Thyroid gland (tissue), 4 donors: Measurements from ENCODE around the gene GPC6. TPM values are rescaled to one million over a fixed set of nuclear protein-coding genes. Genes with fewer than 3 reads are reported as not detected.
A peak's percentile ranks its signal among the peaks of the same experiment; 100 is the strongest.
"Not testable (repeated sequence)": the region's sequence is repeated elsewhere in the genome, so short reads cannot be mapped to it uniquely, and the experiment has no call there.

Source experiments
- DNase-seq, 2 donors: peaks; one replicate each; pipeline ENCODE4 v3.0.0-alpha.2; 2019
- H3K27ac ChIP-seq, 3 donors: fragments of 200-600 bp; sonication (generic); 1 replicate in 2 of 3; 2 replicates in 1 of 3; pipeline ENCODE4 v1.5.1; 2016 to 2019; ENCODE audit warnings: mild to moderate bottlenecking in 1 of 3, moderate library complexity in 1 of 3
- H3K27me3 ChIP-seq: fragments of 200-600 bp; sonication (generic); one replicate; pipeline ENCODE4 v1.5.1; 2019
- H3K36me3 ChIP-seq, 2 donors: fragments of 200-600 bp; sonication (generic); one replicate each; pipeline ENCODE4 v1.5.1; 2016 to 2019
- H3K4me1 ChIP-seq, 2 donors: fragments of 200-600 bp; sonication (generic); one replicate each; pipeline ENCODE4 v1.5.1; 2017 to 2019
- H3K4me3 ChIP-seq, 3 donors: fragments of 200-600 bp; sonication (generic); replicated peaks in 1 of 3; 1 replicate in 2 of 3; 2 replicates in 1 of 3; pipeline ENCODE4 v1.5.1; 2016; ENCODE audit warnings: mild to moderate bottlenecking in 1 of 3
- H3K9me3 ChIP-seq: fragments of 200-600 bp; sonication (generic); one replicate; pipeline ENCODE4 v1.5.1; 2017
- POLR2A ChIP-seq, 2 donors: fragments of 450-650 bp; IDR thresholded peaks; one replicate each; pipeline ENCODE4 v1.6.1; 2017; ENCODE audit warnings: antibody characterized with exemption in 2 of 2, mild to moderate bottlenecking in 2 of 2, moderate library complexity in 1 of 2
- whole genome bisulfite sequencing, 2 donors: methylation state at CpG; one replicate each; pipeline ENCODE4 v1.1.5; 2017; 5-methylcytosine and 5-hydroxymethylcytosine counted together
- intact Hi-C: fragments of 100-400 bp; cut with DNase I; formaldehyde crosslinking; loops from one replicate; pipeline ENCODE4 v1.15.1; 2023
- total RNA-seq, 4 donors: library from RNA; depleted of rRNA; stranded (reverse); fragments of >200 nt; gene quantifications; one replicate each; pipeline ENCODE4 v1.2.3, GENCODE V29; 2016
- TF ChIP-seq, protein P1 (sequence below), 6 experiments: fragments of 200-600 bp in 3 of 6; fragments of 450-650 bp in 3 of 6; sonication (generic) in 3 of 6; IDR thresholded peaks; one replicate each; pipeline ENCODE4 v1.5.1; 2016 to 2019; ENCODE audit warnings: antibody characterized with exemption in 6 of 6, mild to moderate bottlenecking in 2 of 6, inconsistent platforms in 1 of 6, moderate library complexity in 1 of 6

GPC6 gene
- total RNA-seq, 4 donors from 2014 or later, result 2.8 to 13.4 (median 7.5) TPM

DNA sequence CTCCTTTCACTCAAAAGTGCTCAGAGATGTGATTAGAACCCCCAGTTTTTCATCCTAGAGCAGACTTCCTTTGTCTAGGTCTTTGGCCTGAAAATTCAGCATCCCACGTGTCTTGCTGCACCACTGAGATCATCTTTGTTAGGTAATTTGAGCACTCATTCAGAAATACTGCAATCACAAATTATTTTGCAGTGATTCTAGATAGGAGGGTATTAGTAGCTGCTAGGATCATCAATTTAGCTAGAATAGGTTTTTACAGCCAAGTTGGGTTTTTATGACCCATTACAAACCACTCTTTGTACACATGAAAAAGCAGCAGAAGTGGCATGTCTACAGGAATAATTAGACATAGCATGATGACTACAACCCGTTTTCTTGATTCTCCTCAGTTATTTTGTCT, 219.6 kb downstream of the GPC6 start:
- no peaks in the 10 kb centered on the region for H3K9me3 ChIP-seq
- no peak overlapping the region for H3K4me3 ChIP-seq
- TF ChIP-seq POLR2A (IDR thresholded peaks at IDR 0.05), result no peak
- TF ChIP-seq, protein P1, sequence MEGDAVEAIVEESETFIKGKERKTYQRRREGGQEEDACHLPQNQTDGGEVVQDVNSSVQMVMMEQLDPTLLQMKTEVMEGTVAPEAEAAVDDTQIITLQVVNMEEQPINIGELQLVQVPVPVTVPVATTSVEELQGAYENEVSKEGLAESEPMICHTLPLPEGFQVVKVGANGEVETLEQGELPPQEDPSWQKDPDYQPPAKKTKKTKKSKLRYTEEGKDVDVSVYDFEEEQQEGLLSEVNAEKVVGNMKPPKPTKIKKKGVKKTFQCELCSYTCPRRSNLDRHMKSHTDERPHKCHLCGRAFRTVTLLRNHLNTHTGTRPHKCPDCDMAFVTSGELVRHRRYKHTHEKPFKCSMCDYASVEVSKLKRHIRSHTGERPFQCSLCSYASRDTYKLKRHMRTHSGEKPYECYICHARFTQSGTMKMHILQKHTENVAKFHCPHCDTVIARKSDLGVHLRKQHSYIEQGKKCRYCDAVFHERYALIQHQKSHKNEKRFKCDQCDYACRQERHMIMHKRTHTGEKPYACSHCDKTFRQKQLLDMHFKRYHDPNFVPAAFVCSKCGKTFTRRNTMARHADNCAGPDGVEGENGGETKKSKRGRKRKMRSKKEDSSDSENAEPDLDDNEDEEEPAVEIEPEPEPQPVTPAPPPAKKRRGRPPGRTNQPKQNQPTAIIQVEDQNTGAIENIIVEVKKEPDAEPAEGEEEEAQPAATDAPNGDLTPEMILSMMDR (IDR thresholded peaks at IDR 0.05), result no peak
- H3K4me1 ChIP-seq, result no peaks in the 10 kb centered on the region
- no peaks in the 10 kb centered on the region for H3K36me3 ChIP-seq
- intact Hi-C loops, result no loop called here
- H3K27me3 ChIP-seq, result no peaks in the 10 kb centered on the region
- H3K27ac ChIP-seq, result no peak overlapping the region
- DNase-seq, result no peak
- WGBS, 2 donors, result 63 to 73% methylated on average over 2 of the region's 2 CpGs

DNA sequence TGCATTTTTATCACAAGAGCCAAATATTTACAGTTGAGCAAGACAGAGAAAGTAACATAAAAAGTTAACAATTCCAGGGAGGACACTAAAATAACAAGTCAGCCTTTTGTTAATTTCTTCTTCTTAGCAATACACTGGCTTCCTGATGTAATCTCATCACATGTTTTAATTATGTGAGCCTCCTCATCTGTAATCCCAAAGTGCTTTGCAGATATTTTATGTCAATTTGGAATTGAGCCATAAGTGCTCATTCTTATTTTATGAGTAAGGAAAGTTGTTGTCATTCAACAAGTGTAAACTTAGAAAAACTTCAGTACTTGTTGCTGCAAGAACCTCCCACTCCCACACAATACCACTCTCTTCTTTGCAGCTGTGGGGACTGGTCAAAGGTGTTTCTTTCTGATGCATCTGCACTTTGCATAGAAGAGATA, 223.6 kb downstream of the GPC6 start:
- TF ChIP-seq, protein P1 (IDR thresholded peaks at IDR 0.05), result no peak
- no peaks in the 10 kb centered on the region for H3K36me3 ChIP-seq
- H3K9me3 ChIP-seq, result no peaks in the 10 kb centered on the region
- H3K4me1 ChIP-seq, result no peaks in the 10 kb centered on the region
- no peak for DNase-seq
- intact Hi-C loops, result no loop called here
- H3K27me3 ChIP-seq, result no peaks in the 10 kb centered on the region
- no peak overlapping the region for H3K27ac ChIP-seq
- no peak overlapping the region for H3K4me3 ChIP-seq

DNA sequence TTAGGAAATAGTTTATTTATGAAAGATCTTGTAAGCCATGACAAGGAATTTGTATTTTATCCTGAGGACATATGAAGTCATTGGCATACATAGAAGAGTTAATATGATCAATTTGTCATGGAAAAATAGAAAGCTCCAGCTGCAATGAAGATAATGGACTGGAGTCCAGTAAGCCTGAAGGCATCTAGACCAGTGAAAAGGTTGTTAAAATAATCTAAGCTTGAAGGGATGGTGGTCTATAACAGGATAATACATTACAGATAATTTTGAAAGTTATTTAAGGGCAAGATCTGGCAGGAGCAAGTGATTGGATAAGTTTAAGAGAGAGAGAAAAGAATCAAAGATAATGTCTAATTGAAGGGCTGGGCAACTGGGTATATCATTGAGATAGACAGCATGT, 224.2 kb downstream of the GPC6 start:
- no peaks in the 10 kb centered on the region for H3K9me3 ChIP-seq
- no peak for DNase-seq
- intact Hi-C loops, result no loop called here
- H3K4me1 ChIP-seq, result no peaks in the 10 kb centered on the region
- H3K4me3 ChIP-seq, result no peak overlapping the region
- no peak for TF ChIP-seq POLR2A (IDR thresholded peaks at IDR 0.05)
- TF ChIP-seq, protein P1 (IDR thresholded peaks at IDR 0.05), result no peak
- H3K27me3 ChIP-seq, result no peaks in the 10 kb centered on the region
- no peak overlapping the region for H3K27ac ChIP-seq
- no peaks in the 10 kb centered on the region for H3K36me3 ChIP-seq

DNA sequence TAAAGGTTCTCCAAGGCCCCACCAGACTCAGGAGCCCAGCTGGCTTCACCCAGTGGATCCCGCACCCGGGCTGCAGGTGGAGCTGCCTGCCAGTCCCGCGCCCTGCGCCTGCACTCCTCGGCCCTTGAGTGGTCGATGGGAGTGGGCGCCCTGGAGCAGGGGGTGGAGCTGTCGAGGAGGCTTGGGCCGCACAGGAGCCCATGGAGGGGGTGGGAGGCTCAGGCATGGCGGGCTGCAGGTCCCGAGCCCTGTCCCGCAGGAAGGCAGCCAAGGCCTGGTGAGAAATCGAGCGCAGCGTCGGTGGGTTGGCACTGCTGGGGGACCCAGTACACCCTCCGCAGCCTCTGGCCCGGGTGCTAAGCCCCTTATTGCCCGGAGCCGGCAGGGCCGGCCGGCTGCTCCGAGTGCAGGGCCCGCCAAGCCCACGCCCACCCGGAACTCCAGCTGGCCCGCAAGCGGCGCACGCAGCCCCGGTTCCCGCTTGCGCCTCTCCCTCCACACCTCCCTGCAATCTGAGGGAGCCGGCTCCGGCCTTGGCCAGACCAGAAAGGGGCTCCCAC, 228.1 kb downstream of the GPC6 start:
- TF ChIP-seq, protein P1 (IDR thresholded peaks at IDR 0.05), result peak in 1 of 6 experiments; percentile 27
- H3K36me3 ChIP-seq, H3K9me3 ChIP-seq, H3K4me3 ChIP-seq, H3K27ac ChIP-seq, intact Hi-C loops, H3K4me1 ChIP-seq, H3K27me3 ChIP-seq: not testable (repeated sequence)
- WGBS, 2 donors, result 56 to 94% methylated on average over 5 to 11 of the region's 36 CpGs
- peak in 1 of 2 donors; percentile 82 for DNase-seq

DNA sequence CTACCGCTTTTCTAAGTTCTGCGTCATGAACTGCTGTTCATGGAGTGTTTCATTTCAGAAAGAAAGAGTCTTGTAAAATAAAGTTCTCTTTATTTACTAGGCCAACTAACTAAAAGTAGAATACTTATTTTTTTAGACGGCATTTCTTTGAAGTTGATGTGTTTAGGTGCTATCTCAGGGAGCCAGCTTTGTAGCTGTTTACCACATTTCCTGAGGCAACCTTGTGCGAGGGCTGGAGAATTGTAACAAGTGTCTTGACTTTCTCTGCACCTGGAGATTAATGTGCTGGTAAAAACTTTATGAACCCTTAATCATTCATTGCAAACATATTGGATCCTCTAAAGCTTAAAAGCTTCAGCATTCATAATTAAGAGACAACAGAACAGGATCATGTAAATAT, 229.3 kb downstream of the GPC6 start:
- no peaks in the 10 kb centered on the region for H3K36me3 ChIP-seq
- intact Hi-C loops, result no loop called here
- WGBS, 2 donors, result 52 to 86% methylated on average over 4 of the region's 4 CpGs
- TF ChIP-seq, protein P1 (IDR thresholded peaks at IDR 0.05), result no peak
- no peak for TF ChIP-seq POLR2A (IDR thresholded peaks at IDR 0.05)
- H3K27ac ChIP-seq, result no peak overlapping the region
- no peak overlapping the region for H3K4me3 ChIP-seq
- no peaks in the 10 kb centered on the region for H3K4me1 ChIP-seq
- no peak for DNase-seq
- no peaks in the 10 kb centered on the region for H3K9me3 ChIP-seq
- H3K27me3 ChIP-seq, result no peaks in the 10 kb centered on the region
